ENCODE results near the gene TAF4. TPM values are rescaled to one million over a fixed set of nuclear protein-coding genes. Genes with fewer than 3 reads are reported as not detected.
A peak's percentile ranks its signal among the peaks of the same experiment; 100 is the strongest.

The TAF4 gene
- total RNA-seq, 1 experiment from 2014 or later = 21.0 TPM

DNA sequence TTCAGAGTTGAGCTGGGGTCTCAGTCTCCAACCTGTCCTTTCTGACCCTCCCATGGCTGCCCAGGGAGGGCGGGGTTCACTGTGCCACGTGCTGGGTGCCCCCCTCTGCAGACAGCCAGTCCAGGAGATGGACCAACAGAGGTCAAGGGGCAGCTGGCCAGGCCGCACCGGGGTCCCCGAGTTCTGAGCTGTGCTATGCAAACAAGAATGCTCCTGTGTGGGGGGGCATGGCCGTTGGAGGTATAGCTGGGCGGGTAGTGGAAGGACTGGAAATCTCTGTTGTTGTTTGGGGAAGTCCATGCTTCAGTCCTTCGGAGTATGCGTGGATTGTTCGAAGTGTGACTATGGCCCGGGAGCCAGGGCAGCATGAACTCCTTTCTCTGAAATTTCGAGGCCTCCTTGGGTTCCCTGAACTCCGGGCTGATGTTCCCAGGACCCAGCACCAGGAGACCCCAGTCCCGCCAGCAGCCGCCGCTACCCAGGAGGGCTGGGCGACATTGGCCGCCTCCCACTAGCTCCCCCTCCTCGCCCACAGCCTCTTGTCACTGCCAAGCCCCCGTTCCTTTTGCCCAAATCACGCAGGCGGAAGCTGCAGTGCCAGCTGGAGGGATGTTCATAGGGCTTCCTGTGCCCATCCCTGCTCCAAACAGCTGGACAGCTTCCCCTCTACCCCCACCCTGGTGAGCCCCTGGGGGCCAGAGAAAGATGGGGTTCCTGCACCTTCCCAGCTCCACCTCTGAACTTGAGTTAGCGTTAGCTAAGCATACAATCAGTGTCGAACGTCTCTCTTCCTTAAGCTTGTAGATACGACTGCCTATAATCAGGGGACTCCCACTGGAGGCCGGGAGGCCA is 126.6 kb downstream of the TAF4 start:
- BruUV-seq (replicated peaks) = no TSS peak
- TF ChIP-seq, protein P1, sequence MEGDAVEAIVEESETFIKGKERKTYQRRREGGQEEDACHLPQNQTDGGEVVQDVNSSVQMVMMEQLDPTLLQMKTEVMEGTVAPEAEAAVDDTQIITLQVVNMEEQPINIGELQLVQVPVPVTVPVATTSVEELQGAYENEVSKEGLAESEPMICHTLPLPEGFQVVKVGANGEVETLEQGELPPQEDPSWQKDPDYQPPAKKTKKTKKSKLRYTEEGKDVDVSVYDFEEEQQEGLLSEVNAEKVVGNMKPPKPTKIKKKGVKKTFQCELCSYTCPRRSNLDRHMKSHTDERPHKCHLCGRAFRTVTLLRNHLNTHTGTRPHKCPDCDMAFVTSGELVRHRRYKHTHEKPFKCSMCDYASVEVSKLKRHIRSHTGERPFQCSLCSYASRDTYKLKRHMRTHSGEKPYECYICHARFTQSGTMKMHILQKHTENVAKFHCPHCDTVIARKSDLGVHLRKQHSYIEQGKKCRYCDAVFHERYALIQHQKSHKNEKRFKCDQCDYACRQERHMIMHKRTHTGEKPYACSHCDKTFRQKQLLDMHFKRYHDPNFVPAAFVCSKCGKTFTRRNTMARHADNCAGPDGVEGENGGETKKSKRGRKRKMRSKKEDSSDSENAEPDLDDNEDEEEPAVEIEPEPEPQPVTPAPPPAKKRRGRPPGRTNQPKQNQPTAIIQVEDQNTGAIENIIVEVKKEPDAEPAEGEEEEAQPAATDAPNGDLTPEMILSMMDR (IDR thresholded peaks at IDR 0.05) = no peak
- TF ChIP-seq, protein P2, sequence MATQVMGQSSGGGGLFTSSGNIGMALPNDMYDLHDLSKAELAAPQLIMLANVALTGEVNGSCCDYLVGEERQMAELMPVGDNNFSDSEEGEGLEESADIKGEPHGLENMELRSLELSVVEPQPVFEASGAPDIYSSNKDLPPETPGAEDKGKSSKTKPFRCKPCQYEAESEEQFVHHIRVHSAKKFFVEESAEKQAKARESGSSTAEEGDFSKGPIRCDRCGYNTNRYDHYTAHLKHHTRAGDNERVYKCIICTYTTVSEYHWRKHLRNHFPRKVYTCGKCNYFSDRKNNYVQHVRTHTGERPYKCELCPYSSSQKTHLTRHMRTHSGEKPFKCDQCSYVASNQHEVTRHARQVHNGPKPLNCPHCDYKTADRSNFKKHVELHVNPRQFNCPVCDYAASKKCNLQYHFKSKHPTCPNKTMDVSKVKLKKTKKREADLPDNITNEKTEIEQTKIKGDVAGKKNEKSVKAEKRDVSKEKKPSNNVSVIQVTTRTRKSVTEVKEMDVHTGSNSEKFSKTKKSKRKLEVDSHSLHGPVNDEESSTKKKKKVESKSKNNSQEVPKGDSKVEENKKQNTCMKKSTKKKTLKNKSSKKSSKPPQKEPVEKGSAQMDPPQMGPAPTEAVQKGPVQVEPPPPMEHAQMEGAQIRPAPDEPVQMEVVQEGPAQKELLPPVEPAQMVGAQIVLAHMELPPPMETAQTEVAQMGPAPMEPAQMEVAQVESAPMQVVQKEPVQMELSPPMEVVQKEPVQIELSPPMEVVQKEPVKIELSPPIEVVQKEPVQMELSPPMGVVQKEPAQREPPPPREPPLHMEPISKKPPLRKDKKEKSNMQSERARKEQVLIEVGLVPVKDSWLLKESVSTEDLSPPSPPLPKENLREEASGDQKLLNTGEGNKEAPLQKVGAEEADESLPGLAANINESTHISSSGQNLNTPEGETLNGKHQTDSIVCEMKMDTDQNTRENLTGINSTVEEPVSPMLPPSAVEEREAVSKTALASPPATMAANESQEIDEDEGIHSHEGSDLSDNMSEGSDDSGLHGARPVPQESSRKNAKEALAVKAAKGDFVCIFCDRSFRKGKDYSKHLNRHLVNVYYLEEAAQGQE (IDR thresholded peaks at IDR 0.05; ENCODE audit: insufficient read depth in 1 of 2, low read depth in 2 of 2, low read length in 1 of 2) = no peak
- TF ChIP-seq SIN3A (IDR thresholded peaks at IDR 0.05; ENCODE audit: borderline replicate concordance, insufficient read depth, low read depth, low read length) (no peak), POLR2AphosphoS5 (IDR thresholded peaks at IDR 0.05; ENCODE audit: low read depth, low read length) (no peak), TCF7L2 (IDR thresholded peaks at IDR 0.05; ENCODE audit: low read depth, low read length) (no peak)
- Histone ChIP-seq H3K36me3 (ENCODE audit: control insufficient read depth, insufficient read depth, low read length) (no peaks in the 10 kb centered on the region), H3K9me3 (ENCODE audit: control insufficient read depth, insufficient read depth, low read depth, low read length) (no peaks in the 10 kb centered on the region), H3K27me3 (ENCODE audit: control insufficient read depth, insufficient read depth, low read length) (no peaks in the 10 kb centered on the region), H3K27ac (ENCODE audit: low read length) (no peak overlapping the region), H3K4me3 (ENCODE audit: low read depth in 2 of 2, low read length in 2 of 2) (no peak overlapping the region), H3K4me1 (ENCODE audit: control insufficient read depth, insufficient read depth, low read length) (no peaks in the 10 kb centered on the region)
- ChIA-PET CTCF (interaction anchor here (0.6 kb wide), 1 partner anchor 146 kb away, joined by 3 read pairs; no protein-coding TSS in a partner anchor), POLR2A (no interaction called here)
- no peak for DNase-seq (ENCODE audit: low read depth, low spot score)
- in situ Hi-C loops (cut with HindIII; ENCODE audit: low pct_unique_long_range_greater_than_20kb, low sequenced_read_pairs) = no loop called here
- intact Hi-C loops (cut with micrococcal nuclease; ENCODE audit: unreplicated experiment) = no loop called here
- no peak for ATAC-seq

DNA sequence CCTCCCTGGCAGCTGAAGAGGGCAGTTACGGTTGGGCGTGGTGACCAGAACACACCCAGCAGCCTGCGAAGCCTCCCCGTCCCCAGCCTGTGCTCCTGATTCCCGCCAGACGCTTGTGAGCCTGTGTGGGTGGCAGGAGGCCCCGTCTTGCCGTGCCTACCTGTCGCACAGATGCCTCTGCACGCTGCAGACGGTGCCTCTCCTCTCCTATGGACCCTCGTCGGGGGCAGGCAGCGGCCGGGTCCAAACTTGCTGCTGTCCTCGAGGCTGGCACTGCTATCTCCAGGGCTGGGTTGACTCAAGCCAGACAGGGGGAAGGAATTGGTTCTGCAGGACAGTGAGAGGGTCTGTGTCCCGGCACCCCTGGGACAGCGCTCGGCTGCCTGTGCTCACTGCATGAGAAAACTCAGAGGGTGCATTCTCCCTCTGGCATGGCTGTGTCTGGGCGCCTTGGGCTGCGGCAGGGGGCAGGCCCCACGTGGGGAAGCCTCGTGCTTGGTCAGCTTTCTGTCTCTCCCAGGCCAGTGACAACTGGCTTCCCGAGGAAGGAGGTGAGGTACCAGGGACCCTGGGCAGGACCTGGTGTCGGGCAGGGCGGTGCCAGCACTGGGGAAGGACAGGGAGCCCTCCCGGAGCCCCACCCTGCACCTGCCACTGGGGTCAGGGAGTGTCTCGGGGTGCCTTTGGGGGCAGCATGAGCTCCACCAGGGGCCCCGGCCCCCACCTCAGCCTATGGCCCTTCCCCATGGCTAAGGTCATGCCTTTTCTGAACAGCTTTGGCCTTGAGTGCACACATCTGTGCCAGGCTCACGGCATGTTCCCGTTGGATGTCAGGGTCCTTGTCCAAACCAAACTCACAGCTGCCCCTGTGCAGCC is 127.5 kb downstream of the TAF4 start:
- Histone ChIP-seq H3K9me3 (ENCODE audit: control insufficient read depth, insufficient read depth, low read depth, low read length) (no peaks in the 10 kb centered on the region), H3K36me3 (ENCODE audit: control insufficient read depth, insufficient read depth, low read length) (no peaks in the 10 kb centered on the region), H3K27me3 (ENCODE audit: control insufficient read depth, insufficient read depth, low read length) (no peaks in the 10 kb centered on the region), H3K4me1 (ENCODE audit: control insufficient read depth, insufficient read depth, low read length) (no peaks in the 10 kb centered on the region), H3K4me3 (ENCODE audit: low read depth in 2 of 2, low read length in 2 of 2) (no peak overlapping the region), H3K27ac (ENCODE audit: low read length) (no peak overlapping the region)
- in situ Hi-C loops (cut with HindIII; ENCODE audit: low pct_unique_long_range_greater_than_20kb, low sequenced_read_pairs) (no loop called here), intact Hi-C loops (cut with micrococcal nuclease; ENCODE audit: unreplicated experiment) (no loop called here)
- ATAC-seq (peak; percentile 32; the same call in 1 of the 2 replicates), DNase-seq (ENCODE audit: low read depth, low spot score) (no peak)
- BruUV-seq (replicated peaks) = no TSS peak
- ChIA-PET POLR2A (no interaction called here), CTCF (no interaction called here)
- TF ChIP-seq, protein P2 (IDR thresholded peaks at IDR 0.05; ENCODE audit: insufficient read depth in 1 of 2, low read depth in 2 of 2, low read length in 1 of 2) = no peak
- TF ChIP-seq POLR2AphosphoS5 (IDR thresholded peaks at IDR 0.05; ENCODE audit: low read depth, low read length) = no peak
- TF ChIP-seq, protein P1 (IDR thresholded peaks at IDR 0.05) = no peak
- TF ChIP-seq TCF7L2 (IDR thresholded peaks at IDR 0.05; ENCODE audit: low read depth, low read length) = no peak
- no peak for TF ChIP-seq SIN3A (IDR thresholded peaks at IDR 0.05; ENCODE audit: borderline replicate concordance, insufficient read depth, low read depth, low read length)

All from Panc1 (cell line).